Pancreas (tissue), 10 donors: ENCODE results near the gene DCC. TPM values are rescaled to one million over a fixed set of nuclear protein-coding genes. Genes with fewer than 3 reads are reported as not detected.

ENCODE experiments used
- ATAC-seq, 4 donors: fragments of 200-7000 bp; cut with Tn5 transposase; one replicate each; pipeline versions ENCODE4 v1.8.0 to v1.9.1; 2020; ENCODE audit warnings: mild to moderate bottlenecking in 4 of 4, moderate library complexity in 4 of 4
- DNase-seq, 6 donors: peaks; one replicate each; pipeline ENCODE4 v3.0.0-alpha.2; 2020
- FAIRE-seq: peaks from 2 replicates; lab custom pipeline; 2012; peaks lifted over from hg19 to GRCh38; lab: Jason Lieb, UNC
- H3K27ac ChIP-seq, 4 donors: fragments of 200-600 bp; sonication (generic); 1 replicate in 3 of 4; 2 replicates in 1 of 4; pipeline versions ENCODE4 v1.5.0 to v1.8.0; 2020
- H3K27me3 ChIP-seq, 4 donors: fragments of 200-600 bp; one replicate each; pipeline ENCODE4 v1.8.0; 2021
- H3K36me3 ChIP-seq, 3 donors: fragments of 200-600 bp; sonication (generic) in 1 of 3; one replicate each; pipeline versions ENCODE4 v1.5.0 to v1.8.0; 2020 to 2021
- H3K4me1 ChIP-seq, 3 donors: fragments of 200-600 bp; one replicate each; pipeline ENCODE4 v1.8.0; 2021
- H3K4me3 ChIP-seq, 4 donors: fragments of 200-600 bp; sonication (generic) in 2 of 4; one replicate each; pipeline versions ENCODE4 v1.5.0 to v1.8.0; 2020 to 2021
- H3K9me3 ChIP-seq, 4 donors: fragments of 200-600 bp; one replicate each; pipeline ENCODE4 v1.8.0; 2021
- WGBS, 2 donors: extraction: QIAGEN DNeasy Blood & Tissue Kit; methylation state at CpG; one replicate each; pipeline ENCODE4 v1.1.7; 2013; 5-methylcytosine and 5-hydroxymethylcytosine counted together
- intact Hi-C, 3 donors: fragments of 100-400 bp; cut with DNase I; formaldehyde crosslinking; loops; one replicate each; pipeline versions ENCODE4 v1.11.1 to v1.14.2; 2022
- polyA plus RNA-seq, 2 donors: library from polyadenylated mRNA; stranded (reverse); fragments of 200-250 nt; gene quantifications; one replicate each; pipeline ENCODE4 v1.2.3, GENCODE V29; 2013
- total RNA-seq, 6 donors: library from RNA; stranded (reverse); fragmentation: NEBNext Ultra II Directional in 4 of 6; extraction: Animal tissue kit (Norgen Biotek cat#: 25700) in 4 of 6; gene quantifications; one replicate each; pipeline versions ENCODE4 v1.2.1 to v1.2.4, GENCODE V29; 2021 to 2023
- TF ChIP-seq, protein P1 (sequence below), 4 donors: fragments of 200-600 bp; sonication (generic) in 3 of 4; IDR thresholded peaks; one replicate each; pipeline versions ENCODE4 v1.5.0 to v1.8.0; 2021; ENCODE audit warnings: antibody characterized with exemption in 4 of 4
- donor health status: healthy with polysubstance abuse.
- donor health status: DM: no; HTN: no; CAD: no; lungs with moderate emphysema.
- donor health status: DM: no; HTN: no; CAD: no.
- donor health status: control.
- donor health status: control.
- donor health status: Bipolar disorder and iron deficiency.
- donor health status: DM: yes; HTN: yes; CAD: no.
- donor health status: DM: no; HTN: no; CAD: no.
- donor health status: DM: no; HTN: no; CAD: no.
- donor health status: DM: yes; HTN: yes; CAD: no.

DCC gene
- total and polyA plus RNA-seq, 8 donors: 0.18 to 0.44 (median 0.28) TPM; not detected in 1

DNA sequence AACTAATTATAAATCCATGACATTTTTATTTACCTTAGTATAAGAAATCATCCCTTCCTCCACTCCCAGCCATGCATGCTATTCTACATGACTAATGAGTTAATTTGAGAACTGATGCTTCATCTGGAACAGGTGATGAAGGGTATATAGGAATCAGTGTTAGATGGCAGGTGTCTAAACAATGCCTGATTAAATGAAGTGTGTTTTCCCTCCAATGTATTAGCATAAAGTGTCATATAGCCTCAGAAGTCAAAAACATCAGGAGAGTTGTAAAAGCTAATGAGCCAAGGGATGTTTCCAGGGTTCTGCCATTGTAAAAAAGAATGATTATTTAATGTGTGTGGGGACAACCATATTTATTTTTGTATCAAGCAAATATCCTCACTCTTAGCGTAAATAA, 913.8 kb downstream of the DCC start:
- H3K36me3 ChIP-seq: no peaks in the 10 kb centered on the region
- no peaks in the 10 kb centered on the region for H3K4me1 ChIP-seq
- ATAC-seq (no peak), FAIRE-seq (no peak), DNase-seq (no peak)
- H3K4me3 ChIP-seq: no peak overlapping the region
- no peak overlapping the region for H3K27ac ChIP-seq
- intact Hi-C loops: no loop called here
- WGBS, 2 donors: 56 to 58% methylated on average over 1 of the region's 1 CpG
- H3K27me3 ChIP-seq: no peaks in the 10 kb centered on the region
- no peaks in the 10 kb centered on the region for H3K9me3 ChIP-seq
- TF ChIP-seq, protein P1, sequence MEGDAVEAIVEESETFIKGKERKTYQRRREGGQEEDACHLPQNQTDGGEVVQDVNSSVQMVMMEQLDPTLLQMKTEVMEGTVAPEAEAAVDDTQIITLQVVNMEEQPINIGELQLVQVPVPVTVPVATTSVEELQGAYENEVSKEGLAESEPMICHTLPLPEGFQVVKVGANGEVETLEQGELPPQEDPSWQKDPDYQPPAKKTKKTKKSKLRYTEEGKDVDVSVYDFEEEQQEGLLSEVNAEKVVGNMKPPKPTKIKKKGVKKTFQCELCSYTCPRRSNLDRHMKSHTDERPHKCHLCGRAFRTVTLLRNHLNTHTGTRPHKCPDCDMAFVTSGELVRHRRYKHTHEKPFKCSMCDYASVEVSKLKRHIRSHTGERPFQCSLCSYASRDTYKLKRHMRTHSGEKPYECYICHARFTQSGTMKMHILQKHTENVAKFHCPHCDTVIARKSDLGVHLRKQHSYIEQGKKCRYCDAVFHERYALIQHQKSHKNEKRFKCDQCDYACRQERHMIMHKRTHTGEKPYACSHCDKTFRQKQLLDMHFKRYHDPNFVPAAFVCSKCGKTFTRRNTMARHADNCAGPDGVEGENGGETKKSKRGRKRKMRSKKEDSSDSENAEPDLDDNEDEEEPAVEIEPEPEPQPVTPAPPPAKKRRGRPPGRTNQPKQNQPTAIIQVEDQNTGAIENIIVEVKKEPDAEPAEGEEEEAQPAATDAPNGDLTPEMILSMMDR (IDR thresholded peaks at IDR 0.05): no peak

DNA sequence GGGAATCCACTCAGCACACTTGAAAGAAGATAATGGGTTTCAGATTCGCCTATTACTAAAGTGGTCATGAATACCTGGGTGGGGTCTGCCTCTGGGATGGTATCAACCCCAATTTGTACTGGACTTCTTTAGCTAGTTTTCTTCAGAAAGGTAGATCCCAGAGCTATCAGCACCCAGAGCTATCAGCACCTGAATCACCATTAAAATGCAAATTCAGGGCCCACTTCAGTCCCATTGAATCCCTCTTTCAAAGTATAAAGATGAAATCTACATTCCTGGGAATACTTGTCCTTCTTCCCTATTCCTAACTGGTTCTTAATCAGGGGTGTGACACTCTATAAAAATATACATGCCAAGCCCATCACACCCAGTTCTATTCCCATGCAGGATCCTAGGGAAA, 914.3 kb downstream of the DCC start:
- Histone ChIP-seq H3K27ac (no peak overlapping the region), H3K4me1 (no peaks in the 10 kb centered on the region), H3K27me3 (no peaks in the 10 kb centered on the region), H3K9me3 (no peaks in the 10 kb centered on the region), H3K4me3 (no peak overlapping the region), H3K36me3 (no peaks in the 10 kb centered on the region)
- TF ChIP-seq, protein P1 (IDR thresholded peaks at IDR 0.05): no peak
- FAIRE-seq (no peak), ATAC-seq (no peak), DNase-seq (no peak)
- intact Hi-C loops: no loop called here
- 53% methylated on average over 1 of the region's 1 CpG for WGBS, 2 donors

- no peak for DNase-seq
- no peaks in the 10 kb centered on the region for H3K4me1 ChIP-seq
- WGBS, 2 donors: 53 to 57% methylated on average over 5 of the region's 5 CpGs
- intact Hi-C loops: no loop called here
- H3K27me3 ChIP-seq: no peaks in the 10 kb centered on the region
- H3K9me3 ChIP-seq: no peaks in the 10 kb centered on the region
- TF ChIP-seq, protein P1 (IDR thresholded peaks at IDR 0.05): no peak
- ATAC-seq: no peak
- no peaks in the 10 kb centered on the region for H3K36me3 ChIP-seq
- no peak overlapping the region for H3K4me3 ChIP-seq
- no peak for FAIRE-seq
- no peak overlapping the region for H3K27ac ChIP-seq
Observed at GRCh38 chr18:53261241-53261640, 921.2 kb downstream of the DCC start.

DNA sequence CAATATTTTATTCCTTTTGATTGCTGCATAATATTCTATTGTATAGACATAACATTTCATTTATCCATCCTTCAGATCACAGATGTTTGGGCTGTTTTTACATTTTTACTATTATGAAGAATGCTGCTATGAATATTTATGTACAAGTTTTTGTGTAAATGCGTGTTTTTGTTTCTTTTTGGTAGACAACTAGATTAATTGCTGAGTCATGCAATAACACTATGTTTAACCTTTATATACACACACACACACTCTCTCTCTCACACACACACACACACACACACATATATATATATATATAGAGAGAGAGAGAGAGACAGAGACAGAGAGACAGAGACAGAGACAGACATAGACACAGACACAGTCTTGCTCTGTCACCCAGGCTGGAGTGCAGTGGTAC, 926.9 kb downstream of the DCC start:
- H3K4me1 ChIP-seq: no peaks in the 10 kb centered on the region
- FAIRE-seq (no peak), ATAC-seq (no peak), DNase-seq (no peak)
- no peaks in the 10 kb centered on the region for H3K36me3 ChIP-seq
- no peak overlapping the region for H3K27ac ChIP-seq
- intact Hi-C loops: no loop called here
- H3K4me3 ChIP-seq: no peak overlapping the region
- 75 to 79% methylated on average over 1 of the region's 1 CpG for WGBS, 2 donors
- H3K9me3 ChIP-seq: no peaks in the 10 kb centered on the region
- H3K27me3 ChIP-seq: no peaks in the 10 kb centered on the region
- TF ChIP-seq, protein P1 (IDR thresholded peaks at IDR 0.05): no peak

DNA sequence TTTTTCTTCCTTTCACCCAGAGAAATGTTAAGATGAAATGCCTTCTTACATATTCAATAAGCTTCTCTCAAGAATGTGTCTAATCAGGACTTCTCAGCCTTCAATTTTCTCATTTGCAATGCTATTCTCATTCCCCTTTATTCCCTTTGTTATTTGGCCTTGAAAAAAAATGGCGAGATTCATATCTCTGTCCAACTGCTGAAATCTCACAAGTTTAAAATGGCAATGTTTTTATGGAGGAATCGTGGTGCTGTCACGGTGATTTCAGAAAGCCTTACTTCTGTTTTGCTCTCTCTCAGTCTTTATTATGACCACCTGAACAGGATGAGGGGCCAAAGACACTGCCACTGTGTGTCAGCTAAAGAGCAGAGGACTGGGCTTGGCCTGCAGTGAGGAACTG, 928.5 kb downstream of the DCC start:
- WGBS, 2 donors: 47 to 51% methylated on average over 3 of the region's 3 CpGs
- intact Hi-C loops: no loop called here
- FAIRE-seq: no peak

More for the DNA sequence above, 928.5 kb downstream of the DCC start:
- no peaks in the 10 kb centered on the region for H3K27me3 ChIP-seq
- no peak for ATAC-seq
- no peaks in the 10 kb centered on the region for H3K9me3 ChIP-seq
- no peaks in the 10 kb centered on the region for H3K36me3 ChIP-seq
- no peak overlapping the region for H3K27ac ChIP-seq
- H3K4me1 ChIP-seq: no peaks in the 10 kb centered on the region
- TF ChIP-seq, protein P1 (IDR thresholded peaks at IDR 0.05): no peak
- no peak overlapping the region for H3K4me3 ChIP-seq
- DNase-seq: no peak
